Measurements from ENCODE around the gene DYNLRB2.
A peak's percentile ranks its signal among the peaks of the same experiment; 100 is the strongest.

The DYNLRB2 gene

GRCh38 chr16:80554033-80554432 is 13.2 kb downstream of the DYNLRB2 start:
- DNase-seq: no peak

GRCh38 chr16:80556481-80556880 is 15.7 kb downstream of the DYNLRB2 start:
- no peak for DNase-seq

DNA sequence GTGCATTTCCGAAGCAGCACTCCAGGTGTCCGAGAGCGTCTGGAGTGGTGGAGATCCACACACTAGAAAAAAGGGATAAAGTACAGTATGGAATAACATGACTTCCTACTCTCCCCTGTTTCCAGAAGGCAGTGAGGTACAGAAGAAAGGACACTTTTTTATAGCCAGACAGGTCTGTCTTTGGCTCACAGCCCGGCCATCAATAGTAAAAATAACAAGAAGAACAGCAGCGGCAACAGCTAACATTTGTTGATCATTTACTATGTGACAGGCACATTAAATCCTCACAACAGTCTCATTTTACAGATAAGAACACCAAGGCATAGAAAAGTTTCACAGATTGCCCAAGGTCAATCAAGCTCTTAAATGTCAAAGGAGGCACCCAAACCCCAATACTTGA is 16.2 kb downstream of the DYNLRB2 start:
- no peak for DNase-seq

GRCh38 chr16:80559369-80559768 is 18.6 kb downstream of the DYNLRB2 start:
- no peak for DNase-seq

GRCh38 chr16:80563066-80563465 is 22.3 kb downstream of the DYNLRB2 start:
- no peak for DNase-seq

GRCh38 chr16:80564394-80564793 is 23.6 kb downstream of the DYNLRB2 start:
- no peak for DNase-seq

GRCh38 chr16:80569440-80570105 is 28.8 kb downstream of the DYNLRB2 start:
- peak; percentile 61 for DNase-seq

GRCh38 chr16:80570106-80570478 is 29.3 kb downstream of the DYNLRB2 start:
- DNase-seq: no peak

DNA sequence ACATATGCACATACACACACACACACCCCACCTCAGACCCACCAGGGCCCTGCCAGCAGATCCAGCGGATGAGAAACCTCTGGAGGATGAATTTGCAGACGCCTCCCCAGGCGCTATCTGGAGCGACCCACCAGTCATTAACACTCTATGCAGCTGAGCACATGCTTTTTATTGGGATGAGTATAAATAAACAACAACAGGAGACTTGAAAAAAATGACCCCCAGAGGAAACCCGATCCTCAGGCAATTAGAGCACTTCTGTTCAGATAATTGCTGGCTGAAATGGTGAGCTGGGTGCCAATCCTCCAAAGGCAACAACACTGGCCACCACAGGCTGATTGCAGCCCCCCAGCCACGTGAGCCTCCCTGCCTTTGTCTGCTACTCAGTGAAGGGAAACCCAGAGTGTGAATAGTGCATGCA is 32.9 kb downstream of the DYNLRB2 start:
- no peak for DNase-seq

GRCh38 chr16:80576343-80576912 is 35.6 kb downstream of the DYNLRB2 start:
- no peak for DNase-seq

GRCh38 chr16:80577485-80578280 is 36.9 kb downstream of the DYNLRB2 start:
- no peak for DNase-seq

DNA sequence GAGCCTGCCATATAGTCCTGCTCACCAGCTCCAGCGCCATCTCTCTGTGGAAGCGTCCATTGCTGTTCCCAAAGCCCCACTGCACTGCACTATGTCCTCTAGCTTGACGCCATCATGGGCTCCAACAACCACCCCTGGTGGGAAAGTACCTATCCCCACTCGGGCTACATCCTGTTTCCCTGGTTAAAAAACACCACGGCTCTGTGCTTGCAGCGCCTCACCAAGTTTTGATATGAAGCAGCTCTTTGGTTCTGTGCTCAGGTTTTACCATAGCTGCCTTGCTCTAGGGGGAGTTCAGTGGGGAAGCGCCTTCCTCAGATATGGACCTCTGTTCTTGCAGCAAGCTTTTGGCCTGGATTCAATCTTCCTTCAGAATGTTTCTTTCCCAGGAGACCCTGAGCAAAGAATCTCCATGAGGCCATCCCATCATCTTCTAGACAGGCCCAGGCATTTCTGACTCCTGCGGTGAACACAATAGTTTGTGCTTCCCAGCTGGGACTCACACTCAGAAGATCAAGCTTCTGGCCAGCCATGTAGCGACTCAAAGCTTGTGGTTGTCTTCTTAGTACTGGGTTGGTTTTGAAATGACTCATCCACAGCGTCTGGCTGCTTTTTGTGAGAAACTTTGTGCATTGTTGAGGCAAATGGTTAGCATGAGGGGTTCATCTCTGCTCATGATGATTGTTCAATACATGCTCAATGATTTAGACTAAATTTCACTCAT is 39.5 kb downstream of the DYNLRB2 start:
- peak; percentile 38 for DNase-seq

GRCh38 chr16:80583466-80583865 is 42.7 kb downstream of the DYNLRB2 start:
- DNase-seq: no peak

GRCh38 chr16:80585764-80586163 is 45.0 kb downstream of the DYNLRB2 start:
- no peak for DNase-seq

GRCh38 chr16:80586476-80586875 is 45.7 kb downstream of the DYNLRB2 start:
- no peak for DNase-seq

- DNase-seq: no peak
Measured at GRCh38 chr16:80587071-80587470, 46.3 kb downstream of the DYNLRB2 start.

- peak; percentile 10 for DNase-seq
Measured at GRCh38 chr16:80591071-80591915, 50.5 kb downstream of the DYNLRB2 start.

DNA sequence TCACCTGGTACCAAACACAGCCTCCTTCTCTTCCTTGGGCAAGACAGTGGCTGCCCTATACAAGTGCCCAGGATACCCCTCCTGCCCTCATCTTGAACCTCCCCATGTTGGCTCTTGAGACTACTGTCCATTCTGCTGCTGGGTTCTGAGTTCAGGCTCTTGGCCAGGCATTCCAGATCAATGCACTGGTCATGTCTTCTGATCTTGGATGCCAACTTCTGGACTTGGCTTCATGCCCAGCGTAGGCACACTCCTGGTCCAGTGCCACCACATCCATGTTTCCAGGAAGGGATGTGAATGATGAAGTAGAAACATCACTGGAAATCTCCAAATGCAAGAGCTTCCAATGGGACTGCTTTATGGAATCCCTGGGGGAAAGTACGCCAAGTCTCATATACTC is 51.5 kb downstream of the DYNLRB2 start:
- DNase-seq: no peak

GRCh38 chr16:80594756-80595155 is 54.0 kb downstream of the DYNLRB2 start:
- no peak for DNase-seq

GRCh38 chr16:80596507-80597207 is 55.9 kb downstream of the DYNLRB2 start:
- DNase-seq: no peak

GRCh38 chr16:80599466-80599865 is 58.7 kb downstream of the DYNLRB2 start:
- no peak for DNase-seq
